CD4-positive, alpha-beta T cell treated with Interleukin-17A for 1 hour (primary cell): ENCODE data around the gene TEPSIN.
A peak's percentile ranks its signal among the peaks of the same experiment; 100 is the strongest.

ENCODE experiments used
- DNase-seq: peaks from one replicate; pipeline ENCODE4 v3.0.0-alpha.2; 2020

Gene TEPSIN

DNA sequence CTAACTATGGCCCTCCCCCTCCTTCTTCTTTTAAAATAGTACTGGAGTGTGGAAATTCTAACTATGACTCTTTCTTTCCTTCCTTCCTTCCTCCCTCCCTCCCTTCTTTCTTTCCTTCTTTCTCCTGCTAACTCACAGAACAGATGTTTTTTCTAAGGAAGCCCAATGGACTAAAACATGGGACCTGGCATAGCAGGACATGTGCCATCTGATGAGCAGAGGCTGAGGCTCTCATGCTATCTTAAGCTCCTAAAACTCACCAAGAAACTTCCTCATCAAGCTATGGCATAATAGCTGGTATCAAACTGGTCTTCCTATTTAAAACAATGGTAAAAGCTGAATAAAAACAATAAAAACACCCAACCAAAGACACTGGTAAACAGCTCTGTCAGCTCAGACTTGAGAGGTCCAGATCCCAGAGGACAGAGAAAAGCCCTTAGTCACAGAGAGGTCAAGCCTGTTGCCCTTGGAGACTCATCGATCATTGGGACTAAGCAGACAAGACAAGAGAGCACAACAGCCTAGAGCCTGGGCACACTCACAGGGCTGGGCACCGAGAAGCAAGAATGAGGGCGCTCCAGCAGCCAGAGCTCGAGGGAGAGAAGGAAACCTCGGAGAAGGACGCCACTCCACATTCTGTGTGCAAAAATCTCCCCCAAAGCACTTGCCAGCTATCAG lies 28.7 kb upstream of the TEPSIN start:
- DNase-seq, result no peak

DNA sequence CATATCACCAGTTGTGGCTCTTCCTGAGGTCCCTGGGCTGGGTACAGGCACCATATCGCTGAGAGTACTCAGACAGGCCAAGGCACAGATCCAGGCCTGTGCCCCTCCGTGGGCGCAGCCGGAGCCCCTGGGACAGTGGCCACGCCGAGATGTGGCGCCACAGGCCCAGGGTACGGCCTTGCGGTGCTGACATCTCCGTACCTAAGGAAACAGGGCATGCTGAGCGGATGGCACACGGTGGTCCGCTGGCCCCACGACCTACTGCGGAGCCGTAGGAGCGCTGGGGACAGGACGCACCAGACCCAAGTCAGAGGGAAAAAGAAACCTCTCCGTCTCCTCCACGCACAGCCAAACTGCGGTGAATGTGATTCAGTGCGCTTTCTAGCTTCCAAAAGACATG lies 26.7 kb upstream of the TEPSIN start:
- DNase-seq, result no peak

DNA sequence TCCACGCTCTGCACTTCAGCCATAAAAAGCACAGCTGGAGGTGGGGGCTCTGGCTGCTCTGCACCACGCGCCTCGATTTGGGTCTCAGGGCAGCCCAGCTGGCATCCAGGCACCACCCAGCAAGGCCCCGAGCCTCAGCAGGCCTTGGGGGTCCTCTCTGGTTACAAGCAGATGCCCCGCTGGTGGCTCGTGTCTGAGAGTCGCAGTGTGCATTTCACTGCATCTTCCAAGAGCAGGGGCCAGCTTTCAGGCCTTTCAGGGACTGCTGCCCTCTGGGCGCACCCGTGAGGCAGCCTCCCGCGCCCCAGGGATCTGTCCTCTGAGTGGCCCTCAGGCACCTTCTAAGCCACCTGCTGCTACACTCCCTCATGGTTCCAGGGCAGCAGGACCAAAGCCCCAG lies 25.8 kb upstream of the TEPSIN start:
- no peak for DNase-seq

DNA sequence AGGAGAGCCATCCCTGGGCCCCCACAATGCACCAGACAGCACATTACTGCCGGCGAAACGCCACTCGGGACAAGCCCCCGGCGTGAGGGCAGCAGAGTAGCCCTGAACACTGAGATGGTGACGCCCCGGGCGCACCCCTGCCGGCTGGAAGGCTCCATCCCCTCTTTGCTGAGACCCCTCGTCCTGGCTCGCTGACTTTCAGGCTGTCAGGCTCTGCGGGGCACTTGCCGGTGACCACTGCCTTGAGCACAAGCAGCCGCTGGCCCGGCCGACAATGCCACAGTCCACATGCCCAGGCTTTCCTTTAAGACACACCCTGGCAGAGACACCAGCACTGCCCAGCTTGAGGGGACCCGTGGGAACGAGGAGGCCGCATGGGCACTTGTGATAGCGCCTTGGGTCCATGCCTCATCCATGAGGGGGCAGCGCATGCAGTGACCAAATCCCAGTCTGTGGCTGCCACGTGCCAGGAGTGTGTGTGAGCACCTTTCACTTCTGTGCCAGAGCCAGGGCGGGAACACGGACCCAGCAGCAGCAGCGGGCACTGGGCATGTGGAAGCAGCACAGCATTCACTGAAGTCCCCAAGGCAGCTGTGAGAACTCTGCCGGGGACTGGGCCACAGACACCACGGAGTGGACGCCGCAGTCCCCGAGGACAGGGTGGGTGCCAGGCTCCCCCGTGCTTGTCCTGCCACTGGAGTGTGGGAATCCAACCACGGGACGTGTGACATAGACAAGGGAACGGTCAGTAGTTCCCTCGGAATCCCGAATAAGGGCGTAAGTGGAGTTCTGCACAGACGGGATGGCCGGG lies 24.7 kb upstream of the TEPSIN start:
- no peak for DNase-seq

DNA sequence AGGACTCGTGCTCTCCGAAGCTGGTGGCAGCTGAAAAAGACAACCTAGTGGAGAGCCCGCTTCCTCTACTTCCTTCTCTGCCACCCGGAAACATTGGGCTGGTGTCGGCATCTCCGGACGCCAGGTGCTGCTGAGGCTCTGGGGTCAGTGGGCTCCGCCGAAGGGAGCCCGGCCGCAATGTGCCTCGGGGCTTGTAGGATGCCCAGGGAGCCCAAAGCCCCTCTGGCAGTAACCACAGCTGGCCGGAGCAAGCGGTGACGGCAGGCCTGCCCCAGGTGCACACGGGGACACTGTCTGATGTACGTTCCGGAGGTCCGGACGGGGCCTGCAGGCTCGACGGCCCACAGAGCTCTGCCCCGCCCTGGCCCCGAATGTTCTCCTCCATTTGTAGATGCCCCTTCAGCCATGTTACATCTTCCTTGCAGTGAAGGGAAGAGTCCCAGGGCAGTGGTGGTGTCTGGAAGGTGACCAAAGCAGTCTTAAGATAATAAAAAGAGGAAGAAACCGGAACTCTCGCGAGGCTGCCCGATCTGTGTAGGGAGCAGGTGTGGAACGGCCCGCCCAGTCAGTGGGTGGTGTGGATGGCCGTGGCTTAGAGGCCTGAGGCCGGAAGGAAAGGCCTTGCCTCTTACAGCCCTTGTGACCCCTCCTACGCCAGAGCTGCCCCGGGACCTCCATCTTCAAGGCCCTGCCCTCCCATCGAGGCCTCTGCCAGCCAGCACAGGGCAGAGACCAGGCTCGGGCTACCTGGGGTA lies 22.9 kb upstream of the TEPSIN start:
- no peak for DNase-seq

DNA sequence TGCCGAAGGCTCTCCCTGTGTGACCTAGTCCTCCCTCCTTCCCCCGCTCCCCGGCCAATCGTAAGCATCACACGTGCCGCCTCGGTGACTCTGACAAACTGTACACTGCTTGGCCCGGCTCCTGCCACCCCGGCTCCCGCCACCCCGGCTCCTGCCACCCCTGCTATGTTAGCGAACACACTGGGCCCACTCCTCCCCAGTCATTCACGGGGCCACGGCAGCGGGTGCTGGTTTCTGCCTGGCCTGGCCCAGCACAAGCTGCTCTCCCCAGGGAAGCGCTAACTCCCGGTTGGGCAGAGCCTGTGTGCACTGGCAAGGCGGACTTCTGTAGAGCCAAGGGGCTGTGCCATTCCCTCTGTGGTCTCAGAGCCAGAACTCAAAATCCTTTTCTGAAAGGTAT lies 22.2 kb upstream of the TEPSIN start:
- no peak for DNase-seq

DNA sequence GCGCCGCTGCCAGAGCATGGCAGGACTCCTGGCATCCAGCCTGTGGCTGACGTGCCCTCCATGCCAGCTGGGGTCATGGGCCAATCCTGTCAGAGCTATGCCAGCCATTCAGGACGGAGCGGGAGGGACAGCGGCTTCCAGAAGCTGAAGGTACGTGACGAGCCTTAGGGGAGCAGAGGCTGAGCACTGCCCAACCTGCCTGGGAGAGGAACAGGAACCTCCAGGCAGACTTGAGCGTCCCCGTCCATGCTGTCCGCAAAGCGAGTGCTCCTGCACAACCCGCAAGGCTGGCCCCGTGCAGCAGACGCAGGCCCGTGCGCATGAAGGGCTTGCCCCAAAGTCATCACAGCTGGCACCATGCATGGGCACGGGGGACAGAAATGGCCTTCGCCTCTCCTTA lies 21.8 kb upstream of the TEPSIN start:
- DNase-seq, result no peak

DNA sequence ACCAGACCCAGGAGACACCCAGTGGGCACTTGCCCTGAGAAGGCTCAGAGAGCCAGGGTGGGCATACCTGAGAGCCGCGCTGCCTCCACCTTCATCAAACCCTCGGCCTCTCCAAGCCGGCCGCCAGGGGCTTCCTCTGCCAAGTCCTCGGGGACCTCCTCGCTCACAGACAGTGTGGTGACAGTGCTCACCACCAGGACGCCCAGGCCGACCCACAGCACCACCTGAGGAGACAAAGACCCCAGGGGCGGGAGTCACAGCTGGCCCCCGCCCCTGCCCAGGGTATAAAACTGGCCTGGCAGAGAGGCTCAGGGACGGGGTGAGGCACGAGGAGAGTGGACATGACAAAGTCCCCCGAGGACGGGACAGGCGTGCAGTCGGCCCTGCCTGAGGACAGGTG lies 21.3 kb upstream of the TEPSIN start:
- no peak for DNase-seq

DNA sequence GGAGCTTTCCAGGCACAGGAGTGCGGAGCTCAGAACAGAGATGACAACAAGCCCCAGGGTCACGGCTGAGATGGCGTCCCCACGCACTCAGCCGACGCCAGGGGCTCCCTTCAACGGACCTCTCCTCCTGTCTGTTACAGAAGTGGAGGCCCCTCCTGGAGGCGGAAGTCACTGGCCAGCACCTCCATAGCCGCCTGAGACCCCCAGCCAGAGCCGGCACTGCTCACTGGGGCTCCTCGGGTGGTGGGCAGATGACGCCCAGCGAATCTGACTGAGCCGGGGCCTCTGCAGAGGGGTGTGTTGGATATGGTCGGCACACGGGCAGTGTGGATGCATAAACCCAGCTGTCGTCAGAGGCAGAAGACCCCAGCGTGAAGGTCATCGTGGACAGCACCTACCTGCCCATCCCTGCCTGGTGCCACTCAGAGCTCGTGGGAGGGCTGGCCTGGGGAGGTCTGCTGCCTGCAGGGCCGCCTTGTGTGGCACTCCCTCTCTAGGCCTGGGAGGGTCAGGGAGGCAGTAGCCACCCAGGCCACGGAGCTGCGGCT lies 20.3 kb upstream of the TEPSIN start:
- DNase-seq, result no peak

DNA sequence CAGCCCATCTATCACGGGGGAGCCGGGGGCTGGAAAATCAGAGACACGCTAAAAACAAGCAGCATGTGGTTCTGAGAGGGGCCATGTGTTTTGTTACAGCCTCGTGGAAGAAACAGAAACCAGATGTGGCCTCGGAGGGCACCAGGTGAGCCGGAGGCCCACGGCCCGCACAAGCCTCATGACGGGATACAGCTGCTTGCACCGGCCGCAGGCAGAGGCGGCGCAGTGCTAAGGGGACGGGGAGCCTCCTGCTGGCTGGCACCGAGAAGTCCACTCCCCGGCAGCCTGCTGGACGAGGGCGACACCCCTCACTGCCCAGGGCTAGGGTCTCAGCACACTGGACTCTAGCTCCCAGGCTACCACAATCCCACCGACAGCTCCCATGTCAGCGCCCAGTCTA lies 19.4 kb upstream of the TEPSIN start:
- no peak for DNase-seq

DNA sequence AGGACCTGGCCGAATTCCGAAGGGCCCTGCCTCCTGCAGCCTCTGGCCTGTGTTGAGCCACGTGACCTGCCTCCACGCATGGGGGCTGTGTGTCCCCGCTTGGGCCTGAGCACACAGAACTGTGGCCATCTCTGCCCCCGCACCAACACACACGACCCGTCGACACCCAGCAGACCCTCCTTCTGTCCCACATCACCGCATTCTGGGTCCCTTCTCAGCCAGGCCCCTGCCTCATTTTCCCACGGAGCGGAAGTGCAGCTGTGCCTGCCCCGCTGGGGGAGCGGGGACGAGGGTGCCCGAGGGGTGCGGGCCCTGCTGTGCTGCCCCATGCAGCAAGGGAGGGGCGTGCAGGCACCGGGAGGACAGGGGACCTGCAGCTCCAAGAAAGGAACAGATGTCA lies 18.7 kb upstream of the TEPSIN start:
- no peak for DNase-seq

DNA sequence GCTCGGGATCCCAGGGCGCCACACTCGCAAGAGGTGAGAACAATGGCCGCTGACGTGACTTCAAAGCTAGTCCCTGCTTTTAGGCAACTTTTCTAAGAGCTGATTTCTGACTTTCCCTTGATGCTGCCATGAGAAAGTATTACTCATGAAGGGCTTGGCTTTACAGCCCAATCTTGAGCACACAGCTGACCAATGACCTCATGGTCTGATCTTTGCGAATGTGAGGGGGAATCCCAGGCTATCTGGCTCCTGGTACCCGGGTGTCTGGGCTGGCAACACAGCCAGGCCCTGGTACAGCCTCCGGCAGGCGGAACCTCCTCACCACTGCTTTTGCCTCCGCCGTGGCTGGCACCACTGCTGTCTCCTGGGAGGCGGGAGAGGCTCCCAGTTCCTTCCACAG lies 17.8 kb upstream of the TEPSIN start:
- DNase-seq, result no peak

DNA sequence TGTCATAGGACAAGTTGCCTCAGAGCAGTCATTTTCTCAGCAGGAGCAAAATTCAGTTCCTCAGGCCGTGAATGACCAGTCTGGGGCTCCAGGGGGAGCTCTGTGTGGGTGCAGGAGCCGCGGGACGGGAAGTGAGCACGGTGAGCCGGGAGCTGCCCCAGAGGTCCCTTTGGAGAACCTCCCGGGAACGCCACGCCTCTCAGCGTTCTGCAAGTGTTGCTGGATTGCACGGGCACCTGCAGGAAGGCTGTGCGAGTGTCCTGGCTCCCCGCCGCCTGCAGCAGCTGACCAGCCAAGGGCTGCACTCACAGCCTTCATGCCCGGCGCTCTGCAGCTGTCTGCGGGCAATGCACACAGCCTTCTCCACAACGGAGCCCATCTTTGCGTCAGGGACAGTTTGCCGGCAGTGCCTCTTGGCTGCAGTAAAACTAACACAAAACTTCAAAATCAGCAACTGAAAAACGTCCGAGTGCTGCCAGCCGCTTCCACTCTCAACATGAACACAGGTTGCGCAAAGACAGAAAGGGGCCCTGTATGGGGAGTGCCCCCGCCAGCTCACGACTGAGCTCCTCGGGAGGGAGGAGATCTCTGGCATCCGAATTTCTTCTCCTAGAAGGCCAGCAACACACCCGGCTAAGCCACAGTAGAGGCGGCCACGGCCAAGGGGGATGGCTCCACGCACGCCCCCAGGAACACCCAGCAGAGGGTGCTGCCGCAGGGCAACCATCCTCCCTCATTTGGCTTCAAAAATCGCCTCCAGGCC lies 16.3 kb upstream of the TEPSIN start:
- DNase-seq, result no peak

DNA sequence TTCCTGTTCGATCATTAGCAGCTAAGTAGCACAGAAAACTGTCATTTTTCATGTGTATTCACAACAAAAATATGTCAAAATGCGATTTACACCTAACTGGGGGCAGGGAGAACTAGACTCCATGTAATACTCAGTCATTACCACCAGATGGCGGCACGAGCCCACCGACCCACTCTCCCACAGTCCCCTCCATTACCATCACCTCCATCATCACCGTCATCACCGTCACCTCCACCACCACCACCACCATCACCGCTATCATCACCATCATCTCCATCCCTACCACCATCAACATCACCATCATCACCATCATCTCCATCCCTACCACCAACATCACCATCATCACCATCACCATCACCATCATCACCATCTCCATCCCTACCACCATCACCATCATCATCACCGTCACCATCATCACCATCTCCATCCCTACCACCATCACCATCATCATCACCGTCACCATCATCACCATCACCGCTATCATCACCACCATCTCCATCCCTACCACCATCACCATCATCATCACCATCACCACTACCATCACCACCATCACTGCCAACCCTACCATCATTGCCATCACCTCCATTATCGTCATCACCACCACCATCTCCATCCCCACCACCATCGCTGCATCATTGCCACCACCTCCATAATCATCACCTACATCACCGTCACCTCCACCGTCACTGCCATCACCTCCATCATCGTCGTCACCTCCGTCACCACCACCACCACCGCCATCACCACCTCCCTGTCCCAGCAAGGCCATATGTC lies 14.7 kb upstream of the TEPSIN start:
- peak; percentile 75 for DNase-seq

DNA sequence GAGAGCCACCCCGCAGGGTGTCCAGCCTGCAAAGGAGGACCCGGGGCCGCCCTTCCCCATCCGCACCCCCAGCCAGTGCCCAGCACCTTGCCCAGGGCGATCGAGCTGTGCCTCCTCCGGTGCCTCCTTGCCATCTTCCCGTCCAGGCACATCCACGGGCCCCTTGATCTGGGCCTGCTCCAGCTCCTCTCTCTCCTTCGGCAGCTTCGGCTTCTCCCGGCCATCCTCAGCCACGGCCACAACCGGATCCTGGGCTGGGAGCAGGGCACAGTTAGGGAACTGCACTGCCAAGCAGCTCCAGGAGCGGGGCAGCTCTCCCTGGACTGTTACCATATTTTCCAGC lies 14.1 kb upstream of the TEPSIN start:
- no peak for DNase-seq

DNA sequence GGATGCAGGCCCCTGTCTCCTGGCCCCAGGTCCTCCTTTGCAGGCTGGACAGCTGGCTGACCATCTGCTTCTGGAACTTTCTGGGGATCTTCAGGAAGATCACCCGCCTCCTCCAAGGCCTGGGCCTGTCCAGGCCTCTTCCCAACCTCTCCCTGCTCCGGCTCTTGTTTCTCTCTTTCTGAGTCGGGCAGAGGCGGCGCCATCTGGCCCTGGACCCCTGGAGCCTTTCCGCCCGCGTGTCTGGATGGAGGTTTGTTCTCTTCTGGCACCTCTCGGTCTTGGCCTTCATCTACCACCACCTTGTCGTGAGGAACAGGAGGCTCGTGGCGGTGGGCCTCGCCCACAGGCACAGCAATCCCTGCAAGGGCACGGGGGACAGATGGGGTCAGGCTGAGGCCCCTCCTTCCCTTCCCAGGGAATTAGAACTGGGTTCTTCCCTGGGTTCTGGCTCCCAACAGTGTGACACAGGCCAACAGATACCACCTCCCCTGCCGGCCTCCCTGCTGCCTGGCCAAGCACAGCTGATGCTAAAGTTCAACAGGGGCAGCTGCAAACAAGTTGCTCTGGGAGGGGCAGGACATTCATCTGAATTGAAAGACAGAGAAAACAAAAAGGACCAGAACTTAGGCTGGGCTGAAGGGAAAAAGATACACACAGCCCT lies 13.6 kb upstream of the TEPSIN start:
- DNase-seq, result no peak

DNA sequence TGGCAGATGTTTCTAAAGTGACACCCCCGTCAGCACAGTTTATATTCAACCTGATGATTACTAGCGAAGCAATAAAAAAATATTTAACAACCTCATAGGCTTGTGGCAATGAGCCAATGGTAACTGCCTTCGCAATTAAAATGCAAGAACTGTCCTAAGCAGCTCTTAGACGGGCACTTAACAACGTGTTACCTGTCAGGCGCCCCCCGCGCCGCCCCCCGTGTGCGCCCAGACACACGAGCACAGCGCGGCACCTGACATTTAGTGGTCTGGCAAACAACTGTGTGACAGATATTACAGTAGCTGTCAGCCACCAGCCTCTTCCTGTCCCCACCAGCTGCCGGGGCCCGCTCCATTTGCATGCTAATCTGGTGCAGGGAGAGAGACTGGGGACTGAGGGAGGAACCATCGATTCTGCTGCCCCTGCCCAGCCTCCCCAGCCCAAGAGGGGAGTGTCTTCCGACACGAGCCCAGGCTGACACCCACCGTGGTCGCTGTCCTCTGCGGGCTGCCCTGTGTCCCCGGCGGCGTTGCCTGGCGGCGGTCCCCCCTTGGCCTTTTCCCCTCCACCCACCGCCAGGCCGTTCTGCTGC lies 12.9 kb upstream of the TEPSIN start:
- no peak for DNase-seq

DNA sequence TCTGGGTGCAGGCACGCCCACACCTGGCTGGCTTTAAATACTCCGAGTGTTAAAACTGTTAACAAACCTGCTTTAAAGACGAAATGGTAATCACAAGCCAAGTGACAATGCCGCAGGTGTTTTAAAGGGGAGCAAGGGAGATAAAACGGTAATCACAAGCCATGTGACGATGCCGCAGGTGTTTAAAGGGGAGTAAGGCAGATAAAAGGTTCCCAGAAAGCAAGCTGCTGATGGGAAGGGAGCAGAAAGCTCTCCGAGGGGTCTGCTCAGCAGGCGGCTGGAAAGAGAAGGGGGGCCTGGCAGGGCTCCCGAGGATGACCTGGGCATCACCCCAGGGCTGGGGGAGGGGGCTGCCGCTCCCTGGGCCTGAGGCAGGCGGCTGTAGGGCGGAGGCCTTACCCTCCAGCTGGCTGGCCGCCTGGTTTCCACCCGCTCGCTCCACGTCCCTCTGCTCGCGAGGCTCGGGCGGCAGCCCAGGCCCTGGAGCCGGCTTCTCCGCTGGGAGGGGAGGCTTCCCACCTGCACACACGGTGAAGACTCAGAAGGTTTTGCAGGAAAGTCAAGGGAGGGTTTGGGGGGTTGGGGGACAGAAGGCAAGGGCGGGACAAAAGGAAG lies 12.3 kb upstream of the TEPSIN start:
- no peak for DNase-seq

DNA sequence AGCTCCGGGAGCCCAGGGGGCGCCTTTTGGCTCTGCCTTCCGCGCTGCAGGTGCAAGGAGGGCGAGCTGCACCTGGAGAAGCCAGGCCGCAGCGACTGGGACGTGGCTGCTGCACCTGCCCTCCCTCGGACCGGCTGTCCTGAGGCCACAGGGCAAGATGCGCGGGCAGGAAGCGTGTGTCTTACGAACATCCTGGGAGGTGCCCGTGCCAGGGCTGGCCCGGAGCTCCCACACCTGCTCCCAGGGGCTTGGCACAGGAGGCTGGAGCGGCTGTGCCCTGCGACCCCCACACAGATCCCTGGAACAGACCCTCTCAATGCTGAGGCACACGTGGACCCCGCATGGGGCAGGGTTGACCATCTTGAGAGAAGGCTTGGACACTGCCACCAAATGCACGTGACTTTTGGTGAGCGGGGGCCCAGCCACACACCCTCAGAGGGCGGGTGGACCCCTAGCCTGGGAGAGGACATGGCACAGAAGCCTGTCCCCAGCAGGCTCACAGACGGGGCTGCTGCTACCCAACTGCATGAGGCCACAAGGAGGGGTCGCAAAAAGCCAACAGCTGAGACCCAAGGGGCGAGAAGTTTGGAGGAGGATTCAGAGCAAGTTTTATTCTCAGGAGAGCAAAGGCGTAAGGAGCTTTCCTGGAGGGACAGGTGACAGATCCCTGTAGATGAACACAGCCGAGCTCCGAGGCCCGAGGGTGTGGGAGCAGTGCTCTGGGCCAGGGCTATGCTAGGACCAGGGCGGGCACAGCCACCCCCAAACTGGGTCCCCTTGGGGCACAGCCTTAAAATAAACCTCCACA lies 11.6 kb upstream of the TEPSIN start:
- DNase-seq, result no peak
